Epithelial cell of esophagus (primary cell): ENCODE results near the gene SYCP2.

Experiments used
- DNase-seq: peaks from one replicate; pipeline ENCODE4 v3.0.0; 2010; ENCODE audit warnings: low read depth
- H3K4me3 ChIP-seq: 2 replicates; pipeline ENCODE4 v1.5.1; 2011; ENCODE audit warnings: mild to moderate bottlenecking, low read length, control low read depth
- TF ChIP-seq, protein P1 (sequence below): IDR thresholded peaks from 2 replicates; pipeline ENCODE4 v1.5.1; 2011; ENCODE audit warnings: low read depth, mild to moderate bottlenecking, low read length, control low read depth, inconsistent platforms; ENCODE audit not compliant: insufficient read depth; ENCODE audit errors: missing control alignments

Gene SYCP2

DNA sequence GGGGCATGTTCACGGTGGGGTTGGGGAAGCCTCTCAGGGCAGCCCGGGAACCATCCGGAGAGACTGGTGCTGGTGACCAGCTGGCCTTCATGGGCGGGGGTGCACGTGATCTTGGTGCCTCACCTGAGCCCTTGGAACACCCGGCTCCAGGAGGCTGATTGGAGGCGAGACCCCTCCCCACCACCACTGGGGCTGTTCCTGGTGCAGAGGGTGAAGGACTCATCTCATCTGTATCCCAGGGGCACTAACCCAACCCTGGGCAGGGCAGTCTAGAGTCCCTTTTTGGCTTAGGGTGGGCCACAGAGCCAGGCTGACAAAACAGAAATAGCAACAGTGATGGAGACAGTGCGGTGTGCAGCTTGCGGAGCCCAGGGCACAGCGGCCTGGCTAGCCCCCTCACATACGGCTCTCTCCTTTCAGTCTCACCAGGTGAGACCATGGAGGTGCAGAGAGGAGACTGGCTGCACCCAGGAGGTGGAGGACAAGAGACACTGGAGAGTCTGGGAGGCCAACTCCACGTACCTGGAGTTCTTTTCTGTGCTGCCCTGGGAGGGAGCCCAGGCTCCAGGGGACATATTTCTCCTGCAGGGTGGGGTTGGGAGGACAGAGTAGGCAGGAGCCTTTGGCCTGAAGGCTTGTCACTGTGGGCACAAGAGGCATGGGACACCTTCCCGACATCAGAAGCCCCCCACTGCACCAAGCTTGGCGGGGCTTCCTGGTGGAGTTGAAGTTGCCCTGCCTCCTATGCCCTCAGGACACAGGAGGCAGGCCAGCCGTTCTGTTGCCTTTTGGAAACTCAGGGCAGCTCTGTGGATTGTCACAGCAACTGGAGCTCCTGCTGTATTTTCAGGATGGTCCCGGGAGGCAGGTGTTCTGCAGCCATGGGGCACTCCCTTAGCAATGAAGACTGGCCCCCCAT, 106.0 kb downstream of the SYCP2 start:
- H3K4me3 ChIP-seq: peak overlapping the region; percentile 13
- DNase-seq: no peak
- TF ChIP-seq, protein P1, sequence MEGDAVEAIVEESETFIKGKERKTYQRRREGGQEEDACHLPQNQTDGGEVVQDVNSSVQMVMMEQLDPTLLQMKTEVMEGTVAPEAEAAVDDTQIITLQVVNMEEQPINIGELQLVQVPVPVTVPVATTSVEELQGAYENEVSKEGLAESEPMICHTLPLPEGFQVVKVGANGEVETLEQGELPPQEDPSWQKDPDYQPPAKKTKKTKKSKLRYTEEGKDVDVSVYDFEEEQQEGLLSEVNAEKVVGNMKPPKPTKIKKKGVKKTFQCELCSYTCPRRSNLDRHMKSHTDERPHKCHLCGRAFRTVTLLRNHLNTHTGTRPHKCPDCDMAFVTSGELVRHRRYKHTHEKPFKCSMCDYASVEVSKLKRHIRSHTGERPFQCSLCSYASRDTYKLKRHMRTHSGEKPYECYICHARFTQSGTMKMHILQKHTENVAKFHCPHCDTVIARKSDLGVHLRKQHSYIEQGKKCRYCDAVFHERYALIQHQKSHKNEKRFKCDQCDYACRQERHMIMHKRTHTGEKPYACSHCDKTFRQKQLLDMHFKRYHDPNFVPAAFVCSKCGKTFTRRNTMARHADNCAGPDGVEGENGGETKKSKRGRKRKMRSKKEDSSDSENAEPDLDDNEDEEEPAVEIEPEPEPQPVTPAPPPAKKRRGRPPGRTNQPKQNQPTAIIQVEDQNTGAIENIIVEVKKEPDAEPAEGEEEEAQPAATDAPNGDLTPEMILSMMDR: no peak

DNA sequence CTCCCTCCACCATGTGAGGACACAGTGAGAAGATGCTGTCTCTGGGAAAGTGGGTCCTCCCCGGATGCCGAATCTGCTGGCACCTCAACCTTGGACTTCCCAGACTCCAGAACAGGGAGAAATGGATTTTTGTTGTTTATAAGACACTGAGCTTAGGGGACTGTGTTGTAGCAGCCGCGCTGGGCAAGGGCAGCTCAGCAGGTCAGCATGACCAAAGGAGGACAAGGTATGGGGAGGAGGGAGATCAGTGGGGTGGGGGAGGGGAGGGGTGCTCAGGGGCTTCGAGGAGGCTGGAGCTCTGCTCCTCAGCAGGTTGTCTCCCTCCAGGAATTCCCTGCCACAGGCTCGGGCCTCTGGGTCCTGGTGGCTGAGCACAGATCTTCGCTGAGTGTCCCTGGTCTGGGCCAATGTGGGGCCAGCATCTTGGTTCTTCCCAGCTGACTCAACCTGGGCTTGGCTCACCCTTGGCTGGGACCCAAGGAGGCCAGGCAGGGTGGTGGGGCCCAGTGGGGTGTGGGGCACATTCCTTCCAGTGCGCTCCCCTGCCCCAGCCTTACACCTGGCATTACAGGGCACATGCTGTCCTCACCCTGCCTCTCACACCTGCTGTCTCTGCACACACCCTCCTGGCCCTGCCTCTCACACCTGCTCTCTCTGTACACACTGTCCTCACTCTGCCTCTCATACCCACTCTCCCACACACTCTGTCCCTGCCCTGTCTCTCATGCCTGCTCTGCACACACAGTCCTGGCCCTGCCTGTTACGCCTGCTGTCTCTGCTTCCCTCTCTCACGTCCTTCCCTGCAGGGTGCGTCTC, 107.3 kb downstream of the SYCP2 start:
- TF ChIP-seq, protein P1: no peak
- peak; percentile 91 for DNase-seq
- no peak overlapping the region for H3K4me3 ChIP-seq

DNA sequence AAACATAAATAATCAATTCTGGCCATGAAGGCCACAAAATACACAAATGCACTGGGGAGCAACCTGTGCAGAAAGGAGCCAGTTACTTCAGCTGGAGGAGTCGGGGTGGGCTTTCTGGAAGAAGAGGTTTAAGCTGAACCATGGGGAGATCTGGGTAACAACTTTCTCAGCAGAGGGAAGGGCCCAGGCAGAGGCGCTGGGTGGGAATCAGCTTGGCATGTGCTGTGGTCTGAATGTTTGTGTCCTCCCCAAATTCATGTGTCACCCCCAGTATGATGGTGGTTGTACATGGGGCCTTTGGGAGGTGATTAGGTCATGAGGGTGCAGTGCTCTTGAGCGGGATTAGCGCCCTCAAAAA, 107.9 kb downstream of the SYCP2 start:
- TF ChIP-seq, protein P1: no peak
- DNase-seq: no peak

DNA sequence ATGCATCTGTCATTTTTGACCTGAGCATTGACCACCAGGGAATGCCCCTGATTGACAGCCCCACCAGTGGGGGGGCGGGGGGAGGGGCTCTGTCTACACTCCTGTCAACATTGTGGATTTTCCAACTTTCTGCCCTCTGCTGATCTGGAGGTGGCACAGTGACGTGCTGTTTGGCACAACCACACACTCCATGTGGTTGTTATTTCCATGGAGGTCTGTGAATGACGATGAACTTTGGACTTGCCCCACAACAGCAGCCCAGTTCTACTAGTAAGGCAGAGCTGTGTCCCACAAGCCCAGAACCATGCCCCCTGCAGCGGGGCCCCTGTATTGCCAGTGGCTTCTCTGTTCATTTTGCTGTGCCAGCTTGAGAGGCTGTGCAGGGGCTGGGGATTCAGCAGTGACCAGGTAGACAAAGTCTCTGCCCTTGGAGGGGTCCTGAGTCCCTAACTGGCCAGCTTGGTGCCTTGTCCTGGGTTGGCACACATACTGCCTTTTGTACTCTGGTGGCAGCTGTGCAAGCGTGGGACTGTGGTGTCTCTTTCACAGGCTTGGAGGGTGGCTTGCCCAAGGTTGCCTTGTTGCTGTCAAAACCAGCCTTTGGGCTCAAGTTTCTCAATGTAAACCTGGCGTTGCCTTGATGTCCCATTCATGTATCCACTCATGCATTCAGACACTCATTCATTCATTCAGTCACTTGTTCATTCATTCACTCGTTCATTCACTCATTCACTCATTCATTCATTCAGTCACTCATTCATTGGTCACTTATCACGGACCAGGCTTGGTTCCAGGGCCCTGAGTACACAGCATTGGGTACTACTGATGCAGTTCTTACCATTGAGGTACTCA, 108.5 kb downstream of the SYCP2 start:
- TF ChIP-seq, protein P1: no peak
- DNase-seq: no peak
- no peak overlapping the region for H3K4me3 ChIP-seq

More for the DNA sequence above, 107.9 kb downstream of the SYCP2 start:
- no peak overlapping the region for H3K4me3 ChIP-seq

DNA sequence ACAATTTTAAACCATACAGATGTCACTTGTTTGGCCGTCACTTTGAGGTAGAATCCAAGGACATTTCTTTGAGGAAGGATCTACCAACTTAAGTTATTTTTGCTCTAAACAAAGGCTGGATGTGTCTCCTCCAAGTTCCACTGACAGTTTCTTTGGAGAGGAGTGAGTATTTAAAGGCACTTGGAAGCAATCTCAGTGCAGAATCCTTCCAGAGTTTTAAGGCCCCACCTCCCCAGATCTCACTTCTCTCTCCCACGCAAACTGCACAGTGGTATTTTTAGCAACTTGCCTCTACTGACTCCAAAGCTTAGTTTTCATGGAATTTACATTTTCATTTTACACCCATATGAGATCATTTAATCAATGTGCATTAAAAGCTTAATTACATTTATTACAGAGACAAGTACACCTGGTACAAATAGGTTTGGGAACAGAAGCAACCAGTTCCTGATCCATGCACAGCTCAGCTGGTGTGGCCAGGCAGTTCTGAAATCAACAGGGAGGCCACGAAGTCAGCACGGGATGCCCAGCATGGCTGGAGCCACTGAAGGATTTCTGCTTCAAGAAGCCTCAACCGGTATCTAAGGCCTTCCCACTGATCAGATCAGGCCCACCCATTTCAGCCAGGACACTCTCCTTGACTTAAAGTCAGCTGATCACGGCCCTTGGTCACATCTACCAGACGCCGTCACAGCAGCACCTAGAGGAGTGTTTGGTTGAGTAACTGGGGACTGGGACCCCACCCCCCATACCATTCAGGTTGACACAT, 109.8 kb downstream of the SYCP2 start:
- DNase-seq: no peak
- H3K4me3 ChIP-seq: no peak overlapping the region
- TF ChIP-seq, protein P1: no peak

DNA sequence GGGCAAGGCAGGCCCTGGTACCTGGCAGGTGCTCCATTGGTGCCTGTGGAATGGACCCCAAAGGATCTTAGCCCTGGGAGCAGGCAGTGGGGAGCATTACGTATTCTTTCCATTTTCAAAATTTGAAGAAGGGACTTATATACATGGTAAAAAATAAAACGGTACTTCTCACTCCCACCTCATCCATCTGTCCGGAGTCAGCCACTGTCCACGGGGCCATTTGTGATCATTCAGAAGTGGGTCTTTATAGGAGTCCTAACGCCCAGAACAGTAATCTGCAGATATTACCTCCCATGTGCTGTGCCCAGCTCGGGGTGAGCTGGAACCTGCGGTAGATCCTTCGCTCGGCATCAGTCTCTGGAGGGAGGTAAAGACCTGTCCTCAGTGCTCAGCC, 110.4 kb downstream of the SYCP2 start:
- H3K4me3 ChIP-seq: no peak overlapping the region
- TF ChIP-seq, protein P1: no peak
- DNase-seq: no peak
